DOHH2 (cell line): ENCODE results near the gene TPO.

Source experiments
- H3F3A ChIP-seq: fragments of 200-600 bp; sonication (generic), shearing (Covaris generic); 2 replicates; pipeline ENCODE4 v1.6.0; 2016; ENCODE audit warnings: antibody characterized with exemption, mild to moderate bottlenecking; ENCODE audit not compliant: control insufficient read depth, insufficient read depth
- H3K27ac ChIP-seq: fragments of 200-600 bp; sonication (generic); 2 replicates; pipeline ENCODE4 v1.5.1; 2014; ENCODE audit warnings: low read depth, mild to moderate bottlenecking, low read length, moderate library complexity
- H3K27me3 ChIP-seq: fragments of 200-600 bp; sonication (generic); 2 replicates; pipeline ENCODE4 v1.6.1; 2014; ENCODE audit warnings: mild to moderate bottlenecking, low read length, mixed read lengths; ENCODE audit not compliant: control insufficient read depth
- H3K36me3 ChIP-seq: fragments of 200-600 bp; sonication (generic); 2 replicates; pipeline ENCODE4 v1.6.1; 2014; ENCODE audit warnings: mild to moderate bottlenecking, low read length, moderate library complexity, mixed read lengths; ENCODE audit not compliant: control insufficient read depth
- H3K4me1 ChIP-seq: fragments of 200-600 bp; sonication (generic); 2 replicates; pipeline ENCODE4 v1.6.1; 2014; ENCODE audit warnings: mild to moderate bottlenecking, low read length, mixed read lengths; ENCODE audit not compliant: control insufficient read depth
- H3K4me2 ChIP-seq: fragments of 200-600 bp; sonication (generic); 2 replicates; pipeline ENCODE4 v1.6.0; 2014; ENCODE audit warnings: mild to moderate bottlenecking, low read length, moderate library complexity
- H3K4me3 ChIP-seq: fragments of 200-600 bp; sonication (generic); 2 replicates; pipeline ENCODE4 v1.5.1; 2014; ENCODE audit warnings: mild to moderate bottlenecking, low read length, mixed read lengths
- H3K79me2 ChIP-seq: fragments of 200-600 bp; sonication (generic); 2 replicates; pipeline ENCODE4 v1.6.1; 2014; ENCODE audit warnings: mild to moderate bottlenecking, low read length, mixed read lengths; ENCODE audit not compliant: control insufficient read depth
- H3K9me2 ChIP-seq: fragments of 200-600 bp; sonication (generic); replicated peaks from 2 replicates; pipeline ENCODE4 v1.6.1; 2014; ENCODE audit warnings: mild to moderate bottlenecking, low read length, mixed read lengths; ENCODE audit not compliant: control insufficient read depth
- H3K9me3 ChIP-seq: fragments of 200-600 bp; sonication (generic); 2 replicates; pipeline ENCODE4 v1.6.1; 2014; ENCODE audit warnings: antibody characterized with exemption, low read length, mixed read lengths; ENCODE audit not compliant: control insufficient read depth, insufficient read depth
- H4K20me1 ChIP-seq: fragments of 200-600 bp; sonication (generic); 2 replicates; pipeline ENCODE4 v1.6.0; 2014; ENCODE audit warnings: low read depth, mild to moderate bottlenecking, antibody characterized with exemption, low read length, moderate library complexity; ENCODE audit not compliant: control insufficient read depth, insufficient read depth
- CTCF ChIP-seq: fragments of 200-600 bp; sonication (generic); IDR thresholded peaks from one replicate; pipeline ENCODE4 v1.5.1; 2014; ENCODE audit warnings: antibody characterized with exemption, mild to moderate bottlenecking, low read depth, low read length; ENCODE audit not compliant: poor library complexity, severe bottlenecking
- EZH2phosphoT487 ChIP-seq: fragments of 200-600 bp; sonication (generic); IDR thresholded peaks from 2 replicates; pipeline ENCODE4 v1.6.1; 2017; ENCODE audit warnings: borderline replicate concordance, mild to moderate bottlenecking, antibody characterized with exemption, low read length, moderate library complexity, mixed read lengths

TPO gene

GRCh38 chr2:1481406-1482252 is 68.4 kb downstream of the TPO start:
- Histone ChIP-seq H3F3A (no peaks in the 10 kb centered on the region), H3K27ac (no peak overlapping the region), H3K79me2 (no peaks in the 10 kb centered on the region), H3K9me3 (peaks cover 10% of the 10 kb centered on the region; the same call in 1 of the 2 replicates), H4K20me1 (no peaks in the 10 kb centered on the region), H3K9me2 (no peaks in the 10 kb centered on the region), H3K4me2 (no peak overlapping the region), H3K4me1 (no peaks in the 10 kb centered on the region), H3K4me3 (no peak overlapping the region), H3K27me3 (no peaks in the 10 kb centered on the region), H3K36me3 (no peaks in the 10 kb centered on the region)
- TF ChIP-seq EZH2phosphoT487: no peak
- no peak for TF ChIP-seq CTCF

- no peaks in the 10 kb centered on the region for H4K20me1 ChIP-seq
- no peaks in the 10 kb centered on the region for H3K36me3 ChIP-seq
- no peaks in the 10 kb centered on the region for H3K27me3 ChIP-seq
- no peaks in the 10 kb centered on the region for H3K9me2 ChIP-seq
- H3K9me3 ChIP-seq: peaks cover 7% of the 10 kb centered on the region; the same call in 1 of the 2 replicates
- H3K79me2 ChIP-seq: no peaks in the 10 kb centered on the region
- TF ChIP-seq CTCF: no peak
- TF ChIP-seq EZH2phosphoT487: no peak
- H3K4me2 ChIP-seq: no peak overlapping the region
- no peak overlapping the region for H3K27ac ChIP-seq
- no peaks in the 10 kb centered on the region for H3K4me1 ChIP-seq
- H3F3A ChIP-seq: no peaks in the 10 kb centered on the region
- no peak overlapping the region for H3K4me3 ChIP-seq
Measured at GRCh38 chr2:1482253-1482675, 69.0 kb downstream of the TPO start.

- H3K4me2 ChIP-seq: no peak overlapping the region
- H3K36me3 ChIP-seq: no peaks in the 10 kb centered on the region
- H3K27ac ChIP-seq: no peak overlapping the region
- no peak for TF ChIP-seq EZH2phosphoT487
- no peak for TF ChIP-seq CTCF
- H3K79me2 ChIP-seq: no peaks in the 10 kb centered on the region
- peaks cover 7% of the 10 kb centered on the region; the same call in 1 of the 2 replicates for H3K9me3 ChIP-seq
- no peaks in the 10 kb centered on the region for H3K9me2 ChIP-seq
- no peaks in the 10 kb centered on the region for H3K27me3 ChIP-seq
- H4K20me1 ChIP-seq: no peaks in the 10 kb centered on the region
- no peak overlapping the region for H3K4me3 ChIP-seq
- no peaks in the 10 kb centered on the region for H3K4me1 ChIP-seq
- H3F3A ChIP-seq: no peaks in the 10 kb centered on the region
Measured at GRCh38 chr2:1482981-1483380, 69.7 kb downstream of the TPO start.
